ENCODE data around the gene NBEAL2. TPM values are rescaled to one million over a fixed set of nuclear protein-coding genes. Genes with fewer than 3 reads are reported as not detected.

NBEAL2 gene
- total RNA-seq, 1 donor from 2014 or later: 116 TPM

DNA sequence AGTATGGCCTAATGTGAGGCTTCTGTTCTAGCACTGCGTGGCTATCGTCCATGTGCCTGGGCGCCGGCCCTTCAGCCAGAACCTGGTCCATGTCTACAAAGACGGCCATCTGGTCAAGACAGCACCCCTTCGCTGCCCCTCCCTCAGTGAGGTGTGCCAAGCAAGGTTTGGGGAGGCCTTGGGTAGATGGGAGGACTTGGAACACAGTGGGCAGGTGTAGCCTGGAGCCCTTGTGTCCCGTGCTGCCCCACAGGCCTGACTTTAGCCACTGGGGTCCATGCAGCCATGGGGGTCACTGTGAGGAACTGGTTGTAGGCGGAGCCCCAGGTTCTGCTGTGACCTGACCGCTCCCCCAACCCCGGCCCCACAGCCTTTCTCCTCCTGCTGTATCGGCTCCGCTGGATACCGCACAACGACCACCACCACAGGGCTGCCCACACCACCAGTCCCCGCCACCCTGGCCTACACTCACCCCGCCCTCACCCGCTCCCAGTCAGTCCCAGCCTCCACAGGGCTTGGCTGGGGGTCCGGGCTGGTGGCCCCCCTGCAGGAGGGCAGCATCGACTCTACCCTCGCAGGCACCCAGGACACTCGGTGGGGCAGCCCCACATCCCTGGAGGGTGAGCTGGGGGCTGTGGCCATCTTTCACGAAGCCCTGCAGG, 16.6 kb downstream of the NBEAL2 start:
- H3K4me3 ChIP-seq: no peak overlapping the region
- TF ChIP-seq, protein P1, sequence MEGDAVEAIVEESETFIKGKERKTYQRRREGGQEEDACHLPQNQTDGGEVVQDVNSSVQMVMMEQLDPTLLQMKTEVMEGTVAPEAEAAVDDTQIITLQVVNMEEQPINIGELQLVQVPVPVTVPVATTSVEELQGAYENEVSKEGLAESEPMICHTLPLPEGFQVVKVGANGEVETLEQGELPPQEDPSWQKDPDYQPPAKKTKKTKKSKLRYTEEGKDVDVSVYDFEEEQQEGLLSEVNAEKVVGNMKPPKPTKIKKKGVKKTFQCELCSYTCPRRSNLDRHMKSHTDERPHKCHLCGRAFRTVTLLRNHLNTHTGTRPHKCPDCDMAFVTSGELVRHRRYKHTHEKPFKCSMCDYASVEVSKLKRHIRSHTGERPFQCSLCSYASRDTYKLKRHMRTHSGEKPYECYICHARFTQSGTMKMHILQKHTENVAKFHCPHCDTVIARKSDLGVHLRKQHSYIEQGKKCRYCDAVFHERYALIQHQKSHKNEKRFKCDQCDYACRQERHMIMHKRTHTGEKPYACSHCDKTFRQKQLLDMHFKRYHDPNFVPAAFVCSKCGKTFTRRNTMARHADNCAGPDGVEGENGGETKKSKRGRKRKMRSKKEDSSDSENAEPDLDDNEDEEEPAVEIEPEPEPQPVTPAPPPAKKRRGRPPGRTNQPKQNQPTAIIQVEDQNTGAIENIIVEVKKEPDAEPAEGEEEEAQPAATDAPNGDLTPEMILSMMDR (IDR thresholded peaks at IDR 0.05): no peak
- ATAC-seq: no peak
- intact Hi-C loops (cut with DNase I): loop anchor here (5.0 kb wide), 1 partner anchor 74 kb away; no protein-coding TSS in a partner anchor
- no peaks in the 10 kb centered on the region for H3K27me3 ChIP-seq
- peaks cover 39% of the 10 kb centered on the region for H3K36me3 ChIP-seq
- H3K4me1 ChIP-seq: peaks cover 3% of the 10 kb centered on the region
- no peak for DNase-seq
- no peak overlapping the region for H3K27ac ChIP-seq
- no peaks in the 10 kb centered on the region for H3K9me3 ChIP-seq

DNA sequence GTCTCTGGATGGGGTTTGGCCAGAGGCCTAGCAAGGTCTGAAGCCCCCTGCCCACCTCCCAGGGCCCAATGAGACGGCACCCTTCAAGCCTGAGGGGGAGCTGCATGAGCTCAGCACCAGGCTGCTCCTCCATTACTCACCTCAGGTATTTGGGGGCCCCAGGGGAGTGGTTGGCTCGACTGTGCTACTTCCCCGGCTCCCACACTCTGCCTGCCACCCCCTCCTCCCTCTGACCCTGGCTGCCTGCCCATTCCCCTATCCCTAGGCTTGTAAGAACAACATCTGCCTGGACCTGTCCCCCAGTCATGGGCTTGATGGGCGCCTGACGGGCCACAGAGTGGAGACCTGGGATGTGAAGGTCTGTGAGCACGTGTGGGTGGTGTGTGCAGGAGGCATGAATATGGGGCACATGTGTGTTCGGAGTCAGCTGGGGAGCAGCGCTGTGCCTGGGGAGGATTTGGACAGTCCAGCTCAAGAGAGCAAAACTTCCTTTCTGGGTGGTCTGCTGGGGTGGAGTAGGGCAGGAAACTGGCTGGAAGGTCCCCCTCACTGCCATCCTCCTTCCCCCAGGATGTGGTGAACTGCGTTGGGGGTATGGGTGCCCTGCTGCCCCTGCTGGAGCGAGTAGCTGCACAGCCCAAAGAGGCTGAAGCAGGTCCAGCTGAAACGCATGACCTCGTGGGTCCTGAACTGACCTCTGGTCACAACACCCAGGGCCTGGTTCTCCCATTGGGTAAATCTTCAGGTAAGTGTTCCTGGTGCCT, 17.4 kb downstream of the NBEAL2 start:
- Histone ChIP-seq H3K36me3 (peaks cover 40% of the 10 kb centered on the region), H3K9me3 (no peaks in the 10 kb centered on the region), H3K4me3 (no peak overlapping the region), H3K4me1 (no peaks in the 10 kb centered on the region), H3K27ac (no peak overlapping the region), H3K27me3 (no peaks in the 10 kb centered on the region)
- no peak for DNase-seq
- no peak for ATAC-seq
- TF ChIP-seq, protein P1 (IDR thresholded peaks at IDR 0.05): no peak
- intact Hi-C loops (cut with DNase I): loop anchor here (5.0 kb wide), 1 partner anchor 75 kb away; no protein-coding TSS in a partner anchor

GRCh38 chr3:46997453-46998091, 18.1 kb downstream of the NBEAL2 start:
- no peak for DNase-seq
- peaks cover 47% of the 10 kb centered on the region for H3K36me3 ChIP-seq
- no peak overlapping the region for H3K27ac ChIP-seq
- no peak overlapping the region for H3K4me3 ChIP-seq
- TF ChIP-seq, protein P1 (IDR thresholded peaks at IDR 0.05): no peak
- intact Hi-C loops (cut with DNase I): loop anchor here (5.0 kb wide), 1 partner anchor 75 kb away; no protein-coding TSS in a partner anchor
- H3K27me3 ChIP-seq: no peaks in the 10 kb centered on the region
- H3K4me1 ChIP-seq: no peaks in the 10 kb centered on the region
- ATAC-seq: no peak
- H3K9me3 ChIP-seq: no peaks in the 10 kb centered on the region

DNA sequence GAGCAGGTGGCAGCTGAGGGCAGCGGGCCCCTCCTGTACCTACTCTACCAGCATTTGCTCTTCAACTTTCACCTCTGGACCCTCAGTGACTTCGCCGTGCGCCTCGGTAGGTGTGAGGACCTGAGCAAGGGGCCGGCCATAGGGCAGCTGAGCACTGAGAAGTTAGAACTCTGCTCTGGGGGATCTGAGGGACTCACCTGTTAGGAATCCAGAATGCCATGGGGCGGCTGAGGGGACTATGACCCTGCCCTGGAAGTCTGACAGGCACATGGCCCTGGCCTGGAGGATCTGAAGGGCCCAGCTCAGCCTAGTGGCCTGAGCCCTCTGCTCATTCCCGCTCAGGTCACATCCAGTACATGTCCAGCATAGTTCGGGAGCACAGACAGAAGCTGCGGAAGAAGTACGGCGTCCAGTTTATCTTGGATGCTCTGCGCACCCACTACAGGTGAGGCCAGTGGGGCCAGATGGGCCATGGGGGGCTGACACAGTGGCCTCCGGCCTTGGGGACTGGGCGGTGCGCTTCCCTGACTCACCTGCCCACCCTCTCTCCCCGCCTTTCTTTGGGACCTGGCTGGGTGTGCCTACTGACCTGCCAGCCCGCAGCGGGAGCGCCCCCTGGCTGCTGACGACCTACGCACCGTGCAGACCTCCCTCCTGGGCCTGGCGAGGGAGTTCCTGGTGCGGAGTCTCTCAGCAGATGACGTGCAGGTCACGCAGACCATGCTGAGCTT, 18.8 kb downstream of the NBEAL2 start:
- DNase-seq (peak; percentile 91), ATAC-seq (peak; percentile 79)
- intact Hi-C loops (cut with DNase I): loop anchor here (5.0 kb wide), 1 partner anchor 76 kb away; no protein-coding TSS in a partner anchor
- no peaks in the 10 kb centered on the region for H3K4me1 ChIP-seq
- no peak overlapping the region for H3K27ac ChIP-seq
- H3K9me3 ChIP-seq: no peaks in the 10 kb centered on the region
- H3K4me3 ChIP-seq: no peak overlapping the region
- TF ChIP-seq, protein P1 (IDR thresholded peaks at IDR 0.05): peak; percentile 81
- no peaks in the 10 kb centered on the region for H3K27me3 ChIP-seq
- H3K36me3 ChIP-seq: peaks cover 54% of the 10 kb centered on the region

DNA sequence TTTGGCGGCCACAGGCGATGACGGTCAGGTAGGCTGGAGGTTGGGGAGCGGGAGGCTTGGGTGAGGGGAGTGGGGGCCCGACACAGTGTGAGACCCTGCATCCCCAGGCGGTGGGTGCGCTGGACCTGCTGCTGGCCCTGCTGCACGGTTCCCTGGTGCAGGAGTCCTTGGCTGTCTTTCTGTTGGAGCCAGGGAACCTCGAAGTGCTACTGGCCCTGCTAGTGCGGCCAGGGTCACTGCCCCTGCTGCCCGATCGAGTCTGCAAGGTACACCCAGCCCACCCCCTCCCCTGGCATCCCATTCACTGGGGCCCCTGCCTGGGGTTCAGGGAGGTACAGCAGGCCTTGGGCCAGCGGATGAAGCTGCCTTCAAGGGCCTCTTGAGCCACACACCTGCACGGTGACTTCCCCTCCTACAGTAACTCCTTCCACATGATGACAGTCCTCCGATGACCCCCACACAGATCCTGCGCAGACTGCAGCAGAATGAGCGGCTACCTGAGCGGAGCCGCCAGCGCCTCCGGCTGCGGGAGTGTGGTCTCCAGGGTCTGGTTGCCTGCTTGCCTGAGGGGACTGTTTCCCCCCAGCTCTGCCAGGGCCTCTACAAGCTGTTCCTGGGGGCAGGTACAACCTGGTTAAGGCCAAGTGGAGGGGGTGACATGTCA, 19.5 kb downstream of the NBEAL2 start:
- H3K9me3 ChIP-seq: no peaks in the 10 kb centered on the region
- peaks cover 59% of the 10 kb centered on the region for H3K36me3 ChIP-seq
- H3K27me3 ChIP-seq: no peaks in the 10 kb centered on the region
- TF ChIP-seq, protein P1 (IDR thresholded peaks at IDR 0.05): no peak
- intact Hi-C loops (cut with DNase I): loop anchor here (5.0 kb wide), 1 partner anchor 77 kb away; no protein-coding TSS in a partner anchor
- no peaks in the 10 kb centered on the region for H3K4me1 ChIP-seq
- H3K4me3 ChIP-seq: no peak overlapping the region
- ATAC-seq (no peak), DNase-seq (peak; percentile 57)
- no peak overlapping the region for H3K27ac ChIP-seq
